Dermis blood vessel endothelial cell (primary cell): ENCODE measurements around the gene CASP1. TPM values are rescaled to one million over a fixed set of nuclear protein-coding genes. Genes with fewer than 3 reads are reported as not detected.
"Not testable (repeated sequence)": the region's sequence is repeated elsewhere in the genome, so short reads cannot be mapped to it uniquely, and the experiment has no call there.

Source experiments
- DNase-seq: peaks from one replicate; pipeline ENCODE4 v3.0.0; 2010
- total RNA-seq: library from RNA; depleted of rRNA; stranded (reverse); fragments of >200 nt; gene quantifications from 2 replicates; pipeline ENCODE4 v1.2.3, GENCODE V29; 2014

Gene CASP1
- total RNA-seq, 1 donor from 2014 or later, result 32.8 TPM

- DNase-seq, result peak; percentile 16
Measured at GRCh38 chr11:105045676-105046296, 10.8 kb upstream of the CASP1 start.

- peak; percentile 84 for DNase-seq
Measured at GRCh38 chr11:105044557-105045524, 9.9 kb upstream of the CASP1 start, which contains the start of gene CARD16. TSS of gene CARD16 (minus strand) at chr11:105045335. CDS start at chr11:105045297, 38 bp downstream.

- no peak for DNase-seq
Measured at GRCh38 chr11:105042178-105042577, 7.2 kb upstream of the CASP1 start.

- DNase-seq, result no peak
Measured at GRCh38 chr11:105040703-105041102, 5.8 kb upstream of the CASP1 start.

GRCh38 chr11:105034388-105034787 is 556 bp downstream of the CASP1 start:
- DNase-seq, result not testable (repeated sequence)

GRCh38 chr11:105033781-105034180 is 1.2 kb downstream of the CASP1 start:
- DNase-seq, result no peak

- DNase-seq, result no peak
Measured at GRCh38 chr11:105033343-105033742, 1.6 kb downstream of the CASP1 start.

- DNase-seq, result no peak
Measured at GRCh38 chr11:105032495-105032894, 2.4 kb downstream of the CASP1 start.

GRCh38 chr11:105027678-105028077 is 7.3 kb downstream of the CASP1 start:
- no peak for DNase-seq

- no peak for DNase-seq
Measured at GRCh38 chr11:105024394-105024793, 10.6 kb downstream of the CASP1 start.

GRCh38 chr11:105023003-105023402 is 11.9 kb downstream of the CASP1 start, which contains the start of gene CASP5:
TSS of gene CASP5 (minus strand) at chr11:105023168. CDS start at chr11:105023136, 32 bp downstream.
- no peak for DNase-seq

GRCh38 chr11:105022527-105022926 is 12.4 kb downstream of the CASP1 start:
- DNase-seq, result no peak

GRCh38 chr11:105007463-105007862 is 27.5 kb downstream of the CASP1 start:
- DNase-seq, result no peak

- no peak for DNase-seq
Measured at GRCh38 chr11:105005451-105005845, 29.5 kb downstream of the CASP1 start.

GRCh38 chr11:105004021-105004420 is 30.9 kb downstream of the CASP1 start:
- DNase-seq, result peak; percentile 9

- no peak for DNase-seq
Measured at GRCh38 chr11:105003151-105003550, 31.8 kb downstream of the CASP1 start.

GRCh38 chr11:105000797-105001196 is 34.1 kb downstream of the CASP1 start:
- DNase-seq, result peak; percentile 5

- DNase-seq, result peak; percentile 1
Measured at GRCh38 chr11:105000167-105000566, 34.8 kb downstream of the CASP1 start.

GRCh38 chr11:104999721-105000120 is 35.2 kb downstream of the CASP1 start:
- no peak for DNase-seq

GRCh38 chr11:104997288-104997687 is 37.7 kb downstream of the CASP1 start:
- peak; percentile 2 for DNase-seq

- no peak for DNase-seq
Measured at GRCh38 chr11:104995001-104995408, 39.9 kb downstream of the CASP1 start.

GRCh38 chr11:104992781-104993180 is 42.2 kb downstream of the CASP1 start:
- DNase-seq, result peak; percentile 41

- no peak for DNase-seq
Measured at GRCh38 chr11:104991994-104992393, 43.0 kb downstream of the CASP1 start.

GRCh38 chr11:104984808-104985207 is 50.1 kb downstream of the CASP1 start:
- no peak for DNase-seq
